Loucy (cell line): ENCODE measurements around the gene F3.

Experiments used
- EZH2phosphoT487 ChIP-seq: fragments of 200-600 bp; IDR thresholded peaks from 2 replicates; pipeline ENCODE4 v1.6.1; 2018; ENCODE audit warnings: antibody characterized with exemption, mild to moderate bottlenecking, moderate library complexity, borderline replicate concordance
- TF ChIP-seq, protein P1 (sequence below): fragments of 200-600 bp; sonication (generic); conservative IDR thresholded peaks from 2 replicates; pipeline ENCODE4 v1.5.1; 2014; ENCODE audit warnings: mild to moderate bottlenecking, antibody characterized with exemption, low read length

GRCh38 chr1:94552071-94552586, 10.6 kb upstream of the F3 start:
- TF ChIP-seq, protein P1, sequence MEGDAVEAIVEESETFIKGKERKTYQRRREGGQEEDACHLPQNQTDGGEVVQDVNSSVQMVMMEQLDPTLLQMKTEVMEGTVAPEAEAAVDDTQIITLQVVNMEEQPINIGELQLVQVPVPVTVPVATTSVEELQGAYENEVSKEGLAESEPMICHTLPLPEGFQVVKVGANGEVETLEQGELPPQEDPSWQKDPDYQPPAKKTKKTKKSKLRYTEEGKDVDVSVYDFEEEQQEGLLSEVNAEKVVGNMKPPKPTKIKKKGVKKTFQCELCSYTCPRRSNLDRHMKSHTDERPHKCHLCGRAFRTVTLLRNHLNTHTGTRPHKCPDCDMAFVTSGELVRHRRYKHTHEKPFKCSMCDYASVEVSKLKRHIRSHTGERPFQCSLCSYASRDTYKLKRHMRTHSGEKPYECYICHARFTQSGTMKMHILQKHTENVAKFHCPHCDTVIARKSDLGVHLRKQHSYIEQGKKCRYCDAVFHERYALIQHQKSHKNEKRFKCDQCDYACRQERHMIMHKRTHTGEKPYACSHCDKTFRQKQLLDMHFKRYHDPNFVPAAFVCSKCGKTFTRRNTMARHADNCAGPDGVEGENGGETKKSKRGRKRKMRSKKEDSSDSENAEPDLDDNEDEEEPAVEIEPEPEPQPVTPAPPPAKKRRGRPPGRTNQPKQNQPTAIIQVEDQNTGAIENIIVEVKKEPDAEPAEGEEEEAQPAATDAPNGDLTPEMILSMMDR = no peak
- TF ChIP-seq EZH2phosphoT487 = no peak
